Stimulated activated CD8-positive, alpha-beta memory T cell treated with anti-CD3 and anti-CD28 coated beads, Interleukin-12 subunit alpha, Interleukin-12 subunit beta, amount 100 ng/mL, for 4 hours (primary cell): ENCODE data around the gene CYP1B1.

Source experiments
- DNase-seq: peaks from one replicate; pipeline ENCODE4 v3.0.0-alpha.2; 2020; ENCODE audit warnings: low read depth

CYP1B1 gene

GRCh38 chr2:38074764-38075506 lies 1.0 kb downstream of the CYP1B1 start:
- no peak for DNase-seq

GRCh38 chr2:38074058-38074763 lies 1.7 kb downstream of the CYP1B1 start:
- no peak for DNase-seq

GRCh38 chr2:38073211-38074057 lies 2.5 kb downstream of the CYP1B1 start:
- no peak for DNase-seq

- DNase-seq, result no peak
Observed at GRCh38 chr2:38070438-38070837, 5.5 kb downstream of the CYP1B1 start.

GRCh38 chr2:38068234-38068633 lies 7.7 kb downstream of the CYP1B1 start:
- DNase-seq, result no peak

- DNase-seq, result no peak
Observed at GRCh38 chr2:38066421-38067115, 9.4 kb downstream of the CYP1B1 start.

GRCh38 chr2:38065502-38066135 lies 10.3 kb downstream of the CYP1B1 start:
- DNase-seq, result no peak

- DNase-seq, result no peak
Observed at GRCh38 chr2:38064801-38065501, 11.0 kb downstream of the CYP1B1 start.

GRCh38 chr2:38060236-38061018 lies 15.5 kb downstream of the CYP1B1 start:
- no peak for DNase-seq

- DNase-seq, result no peak
Observed at GRCh38 chr2:38057651-38058410, 18.1 kb downstream of the CYP1B1 start.

GRCh38 chr2:38056216-38056615 lies 19.7 kb downstream of the CYP1B1 start:
- DNase-seq, result no peak

GRCh38 chr2:38045811-38046210 lies 30.1 kb downstream of the CYP1B1 start:
- DNase-seq, result no peak

GRCh38 chr2:38039121-38039910 lies 36.6 kb downstream of the CYP1B1 start:
- no peak for DNase-seq

GRCh38 chr2:38038682-38039081 lies 37.3 kb downstream of the CYP1B1 start:
- no peak for DNase-seq

GRCh38 chr2:38037757-38038621 lies 38.0 kb downstream of the CYP1B1 start:
- no peak for DNase-seq

- no peak for DNase-seq
Observed at GRCh38 chr2:38037325-38037724, 38.6 kb downstream of the CYP1B1 start.

- no peak for DNase-seq
Observed at GRCh38 chr2:38035968-38036367, 40.0 kb downstream of the CYP1B1 start.

- DNase-seq, result no peak
Observed at GRCh38 chr2:38033646-38034045, 42.3 kb downstream of the CYP1B1 start.
